Ishikawa (cell line): ENCODE results near the gene KIAA0319L.

Source experiments
- CEBPB ChIP-seq: IDR thresholded peaks from 2 replicates; pipeline ENCODE4 v1.6.1; 2012
- EP300 ChIP-seq: IDR thresholded peaks from 2 replicates; pipeline ENCODE4 v1.6.1; 2012; ENCODE audit warnings: borderline replicate concordance
- MAX ChIP-seq: IDR thresholded peaks from 2 replicates; pipeline ENCODE4 v1.6.1; 2012
- NFIC ChIP-seq: IDR thresholded peaks from 2 replicates; pipeline ENCODE4 v1.6.1; 2012
- RAD21 ChIP-seq: IDR thresholded peaks from 2 replicates; pipeline ENCODE4 v1.6.1; 2012; ENCODE audit warnings: low read depth
- REST ChIP-seq: IDR thresholded peaks from 2 replicates; pipeline ENCODE4 v1.6.1; 2012; ENCODE audit warnings: low read depth, mild to moderate bottlenecking
- TCF12 ChIP-seq: IDR thresholded peaks from 2 replicates; pipeline ENCODE4 v1.6.1; 2012; ENCODE audit warnings: low read depth
- TEAD4 ChIP-seq: IDR thresholded peaks from 2 replicates; pipeline ENCODE4 v1.6.1; 2012
- YY1 ChIP-seq: IDR thresholded peaks from 2 replicates; pipeline ENCODE4 v1.6.1; 2012; ENCODE audit warnings: low read depth
- ZBTB7A ChIP-seq: IDR thresholded peaks from 2 replicates; pipeline ENCODE4 v1.6.1; 2012; ENCODE audit warnings: low read depth

- TF ChIP-seq RAD21 (no peak), CEBPB (no peak), NFIC (no peak), REST (no peak), MAX (no peak), EP300 (no peak), TCF12 (no peak), ZBTB7A (no peak), YY1 (no peak), TEAD4 (no peak)
Measured at GRCh38 chr1:35477870-35478269, 79.3 kb downstream of the KIAA0319L start.
